NB4 (cell line): Measurements from ENCODE around the gene ACP4.
"Not testable (repeated sequence)": the region's sequence is repeated elsewhere in the genome, so short reads cannot be mapped to it uniquely, and the experiment has no call there.

ENCODE experiments used
- DNase-seq: peaks from one replicate; pipeline ENCODE4 v3.0.0; 2010; ENCODE audit warnings: low read depth
- H3K4me3 ChIP-seq: one replicate; pipeline ENCODE4 v1.5.1; 2011; ENCODE audit warnings: mild to moderate bottlenecking, low read depth, low read length, moderate library complexity
- CTCF ChIP-seq: IDR thresholded peaks from one replicate; pipeline ENCODE4 v1.5.1; 2012; ENCODE audit warnings: low read depth, low read length
- MYC ChIP-seq: IDR thresholded peaks from 2 replicates; pipeline ENCODE4 v1.6.1; 2011; ENCODE audit warnings: low read depth, low read length
- POLR2A ChIP-seq: IDR thresholded peaks from 2 replicates; pipeline ENCODE4 v1.6.1; 2011; ENCODE audit warnings: mild to moderate bottlenecking; ENCODE audit not compliant: insufficient read length; ENCODE audit errors: extremely low read depth
- TF ChIP-seq, protein P1 (sequence below): IDR thresholded peaks from 2 replicates; pipeline ENCODE4 v1.6.1; 2011; ENCODE audit warnings: low read depth, low read length

The ACP4 gene

GRCh38 chr19:50750010-50750409, 40.2 kb upstream of the ACP4 start:
- peak; percentile 25 for DNase-seq
- no peak for TF ChIP-seq POLR2A
- H3K4me3 ChIP-seq: no peak overlapping the region

DNA sequence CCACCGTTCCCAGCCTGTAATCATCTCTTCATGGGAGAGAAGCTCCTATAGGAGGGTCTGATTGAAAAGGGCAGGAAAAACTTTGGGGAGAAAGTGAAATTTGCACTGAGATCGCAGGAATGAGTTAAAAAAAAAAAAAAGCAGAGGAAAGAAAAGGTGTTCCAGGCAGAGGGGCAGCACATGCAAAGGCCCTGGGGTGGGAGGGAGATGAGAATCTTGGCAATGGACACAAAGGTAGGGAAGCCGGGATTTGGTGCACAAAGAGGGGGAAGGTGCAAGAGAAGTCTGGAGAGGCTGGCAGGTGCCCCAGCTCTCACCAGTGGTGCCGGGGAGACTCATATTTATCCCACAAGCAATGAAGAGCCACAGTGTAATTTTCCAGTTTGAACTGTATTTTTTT, 36.3 kb upstream of the ACP4 start:
- DNase-seq: no peak
- TF ChIP-seq, protein P1, sequence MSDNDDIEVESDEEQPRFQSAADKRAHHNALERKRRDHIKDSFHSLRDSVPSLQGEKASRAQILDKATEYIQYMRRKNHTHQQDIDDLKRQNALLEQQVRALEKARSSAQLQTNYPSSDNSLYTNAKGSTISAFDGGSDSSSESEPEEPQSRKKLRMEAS: no peak
- TF ChIP-seq MYC (no peak), POLR2A (no peak), CTCF (no peak)
- no peak overlapping the region for H3K4me3 ChIP-seq

GRCh38 chr19:50756244-50756643, 34.0 kb upstream of the ACP4 start:
- not testable (repeated sequence) for H3K4me3 ChIP-seq, DNase-seq

GRCh38 chr19:50757624-50758023, 32.6 kb upstream of the ACP4 start:
- not testable (repeated sequence) for H3K4me3 ChIP-seq, DNase-seq

DNA sequence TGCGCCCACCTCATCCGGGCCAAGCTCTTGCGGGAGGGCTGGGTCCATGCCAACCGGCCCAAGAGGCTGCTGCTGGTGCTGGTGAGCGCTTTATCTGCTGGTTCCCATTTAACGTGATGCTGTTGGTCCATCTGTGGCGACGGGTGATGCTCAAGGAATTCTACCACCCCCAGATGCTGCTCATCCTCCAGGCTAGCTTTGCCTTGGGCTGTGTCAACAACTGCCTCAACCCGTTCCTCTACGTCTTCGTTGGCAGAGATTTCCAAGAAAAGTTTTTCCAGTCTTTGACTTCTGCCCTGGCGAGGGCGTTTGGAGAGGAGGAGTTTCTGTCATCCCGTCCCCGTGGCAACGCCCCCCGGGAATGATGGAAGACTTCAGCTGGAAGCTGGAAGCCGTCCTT, 31.1 kb upstream of the ACP4 start:
- H3K4me3 ChIP-seq, DNase-seq: not testable (repeated sequence)

GRCh38 chr19:50759886-50760285, 30.3 kb upstream of the ACP4 start:
- DNase-seq: peak; percentile 64
- TF ChIP-seq, protein P1: peak; percentile 88
- no peak for TF ChIP-seq MYC
- H3K4me3 ChIP-seq: no peak overlapping the region

DNA sequence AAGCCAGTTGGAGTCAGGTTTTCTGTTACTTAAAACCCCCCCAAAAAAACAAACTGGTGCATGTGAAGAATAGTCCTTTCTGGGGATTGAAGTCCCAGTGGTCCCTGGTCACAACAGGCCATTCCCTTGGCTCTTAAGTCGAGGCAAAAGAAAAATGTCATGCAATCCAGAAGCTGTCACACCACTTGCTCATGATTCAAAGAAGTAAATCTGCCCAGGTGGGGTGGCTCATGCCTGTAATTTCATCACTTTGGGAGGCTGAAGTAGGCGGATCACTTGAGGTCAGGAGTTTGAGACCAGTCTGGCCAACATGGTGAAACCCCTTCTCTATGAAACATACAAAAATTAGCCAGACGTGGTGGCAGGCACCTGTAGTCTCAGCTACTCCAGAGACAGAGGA, 28.7 kb upstream of the ACP4 start:
- not testable (repeated sequence) for DNase-seq, H3K4me3 ChIP-seq

- H3K4me3 ChIP-seq, DNase-seq: not testable (repeated sequence)
Observed at GRCh38 chr19:50763521-50763920, 26.7 kb upstream of the ACP4 start.

DNA sequence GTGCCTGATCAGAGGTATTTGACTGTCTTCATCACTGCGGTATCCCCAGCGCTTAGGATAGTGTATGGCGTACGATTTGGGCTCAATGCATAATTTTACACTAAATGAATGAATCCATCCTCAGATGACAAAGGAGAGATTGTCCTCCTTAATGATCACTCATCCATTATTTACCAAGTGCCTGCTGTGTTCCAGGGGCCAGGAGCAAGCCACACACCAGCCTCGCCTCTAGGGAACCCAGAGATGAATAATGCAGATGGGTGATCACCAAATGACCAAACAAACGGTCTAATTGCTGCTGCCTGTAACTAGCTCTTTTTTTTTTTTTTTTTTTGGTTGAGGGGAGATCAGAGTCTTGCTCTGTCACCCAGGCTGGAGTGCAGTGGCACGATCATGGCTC, 25.8 kb upstream of the ACP4 start:
- no peak for TF ChIP-seq MYC
- TF ChIP-seq POLR2A: no peak
- TF ChIP-seq, protein P1: no peak
- H3K4me3 ChIP-seq: no peak overlapping the region
- no peak for DNase-seq

DNA sequence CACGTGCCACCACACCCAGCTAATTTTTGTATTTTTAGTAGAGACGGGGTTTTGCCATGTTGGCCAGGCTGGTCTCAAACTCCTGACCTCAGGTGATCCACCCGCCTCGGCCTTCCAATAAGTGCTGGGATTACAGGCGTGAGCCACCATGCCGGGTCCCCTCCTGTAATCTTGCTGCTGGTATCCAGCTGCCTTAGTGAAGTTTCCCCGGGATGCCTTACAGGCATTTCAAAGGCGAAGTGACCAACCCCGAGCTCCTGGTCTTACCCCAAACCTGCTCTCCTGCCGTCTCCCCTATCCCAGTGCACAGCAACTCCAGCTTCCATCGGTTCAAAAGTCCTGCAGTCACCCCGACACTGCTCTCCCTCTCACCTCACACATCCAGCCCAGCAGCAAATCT, 23.5 kb upstream of the ACP4 start:
- DNase-seq: not testable (repeated sequence)

GRCh38 chr19:50767263-50767662, 23.0 kb upstream of the ACP4 start:
- not testable (repeated sequence) for H3K4me3 ChIP-seq, DNase-seq

More for the DNA sequence above, 23.5 kb upstream of the ACP4 start:
- not testable (repeated sequence) for H3K4me3 ChIP-seq

DNA sequence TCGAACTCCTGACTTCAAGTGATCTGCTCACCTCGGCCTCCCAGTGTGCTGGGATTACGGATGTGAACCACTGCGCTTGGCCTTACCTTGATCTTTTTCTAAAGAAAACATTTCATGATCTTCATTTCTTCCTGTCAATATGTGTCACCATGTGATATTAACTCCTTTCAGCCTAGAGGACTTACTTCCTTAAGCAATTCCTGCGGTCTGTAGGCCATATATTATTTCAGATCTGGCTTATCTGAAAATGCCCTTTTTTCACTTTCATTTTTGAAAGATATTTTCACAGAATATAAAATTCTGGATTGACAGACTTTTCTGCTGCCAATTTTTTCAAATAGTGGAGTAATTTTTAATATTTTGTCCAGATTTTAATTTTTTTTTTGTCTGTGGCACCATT, 21.9 kb upstream of the ACP4 start:
- TF ChIP-seq POLR2A (no peak), CTCF (no peak), MYC (no peak)
- TF ChIP-seq, protein P1: no peak
- no peak for DNase-seq

GRCh38 chr19:50770164-50770563, 20.1 kb upstream of the ACP4 start, which contains the start of gene GPR32:
Gene GPR32, plus strand, starts transcription at chr19:50770464. Its CDS starts 137 bp downstream, at chr19:50770601.
- not testable (repeated sequence) for DNase-seq, H3K4me3 ChIP-seq

More for the DNA sequence above, 21.9 kb upstream of the ACP4 start:
- no peak overlapping the region for H3K4me3 ChIP-seq
